GM12878 (cell line): Measurements from ENCODE around the gene BRSK2.

Experiments used
- BCL3 ChIP-seq: IDR thresholded peaks from 2 replicates; pipeline ENCODE4 v1.6.1; 2011; ENCODE audit warnings: borderline replicate concordance, low read depth, mild to moderate bottlenecking, moderate library complexity, low read length; ENCODE audit not compliant: insufficient read depth, poor library complexity, severe bottlenecking
- EGR1 ChIP-seq, 2 experiments: IDR thresholded peaks; 1 replicate in 1 of 2; 2 replicates in 1 of 2; pipeline ENCODE4 v1.6.1; 2011 to 2012; ENCODE audit warnings: low read depth in 2 of 2, low read length in 2 of 2, borderline replicate concordance in 1 of 2, mild to moderate bottlenecking in 1 of 2, moderate library complexity in 1 of 2
- EZH2 ChIP-seq: IDR thresholded peaks from 2 replicates; pipeline ENCODE4 v1.6.1; 2012; ENCODE audit warnings: low read depth, mild to moderate bottlenecking, control low read depth, inconsistent platforms, low read length, borderline replicate concordance; ENCODE audit not compliant: control insufficient read depth
- JUND ChIP-seq: IDR thresholded peaks from 2 replicates; pipeline ENCODE4 v1.6.1; 2012; ENCODE audit warnings: low read depth, mild to moderate bottlenecking, low read length, improper control_type of control experiment, moderate library complexity
- MYC ChIP-seq: IDR thresholded peaks from 2 replicates; pipeline ENCODE4 v1.6.1; 2011; ENCODE audit warnings: mild to moderate bottlenecking, low read length, moderate library complexity, inconsistent platforms; ENCODE audit not compliant: insufficient read depth, insufficient replicate concordance, insufficient read length, severe bottlenecking
- NRF1 ChIP-seq: conservative IDR thresholded peaks from 2 replicates; pipeline ENCODE4 v1.6.1; 2011; ENCODE audit warnings: mild to moderate bottlenecking, low read depth, low read length, improper control_type of control experiment
- POLR2A ChIP-seq: IDR thresholded peaks from 2 replicates; pipeline ENCODE4 v1.6.1; 2011; ENCODE audit warnings: low read depth, mild to moderate bottlenecking, low read length
- POLR2AphosphoS2 ChIP-seq: IDR thresholded peaks from 2 replicates; pipeline ENCODE4 v1.6.1; 2011; ENCODE audit warnings: low read depth, mild to moderate bottlenecking, low read length, improper control_type of control experiment, moderate library complexity
- POLR2AphosphoS5 ChIP-seq: IDR thresholded peaks from 2 replicates; pipeline ENCODE4 v1.6.1; 2011; ENCODE audit warnings: mild to moderate bottlenecking, low read length, inconsistent platforms
- RAD21 ChIP-seq: IDR thresholded peaks from 2 replicates; pipeline ENCODE4 v1.6.1; 2011; ENCODE audit warnings: mild to moderate bottlenecking, low read depth, low read length, moderate library complexity; ENCODE audit not compliant: insufficient read depth
- RBBP5 ChIP-seq: fragments of 200-600 bp; sonication (generic); conservative IDR thresholded peaks from 2 replicates; pipeline ENCODE4 v1.6.1; 2016
- RCOR1 ChIP-seq: conservative IDR thresholded peaks from 2 replicates; pipeline ENCODE4 v1.6.1; 2012; ENCODE audit warnings: low read depth, low read length, improper control_type of control experiment
- RFX5 ChIP-seq: IDR thresholded peaks from 2 replicates; pipeline ENCODE4 v1.6.1; 2011; ENCODE audit warnings: low read depth, low read length, improper control_type of control experiment
- TF ChIP-seq, protein P1 (sequence below), 3 experiments: IDR thresholded peaks in 2 of 3; conservative IDR thresholded peaks in 1 of 3; 2 replicates each; pipeline ENCODE4 v1.5.1; 2011; ENCODE audit warnings: low read depth in 3 of 3, low read length in 3 of 3, mild to moderate bottlenecking in 3 of 3, control low read depth in 2 of 3, moderate library complexity in 2 of 3, inconsistent platforms in 1 of 3, mixed read lengths in 1 of 3; ENCODE audit not compliant: control insufficient read depth in 2 of 3, insufficient read depth in 1 of 3; ENCODE audit errors: extremely low read depth in 1 of 3

- TF ChIP-seq BCL3 (no peak), POLR2A (no peak), NRF1 (no peak), JUND (no peak), EZH2 (no peak), RCOR1 (no peak), POLR2AphosphoS5 (no peak), RFX5 (no peak), POLR2AphosphoS2 (no peak), RBBP5 (no peak), EGR1 (IDR thresholded peaks at IDR 0.05; ENCODE audit: borderline replicate concordance in 1 of 2, low read depth in 2 of 2, low read length in 2 of 2) (no peak), RAD21 (no peak), MYC (no peak)
- TF ChIP-seq, protein P1, sequence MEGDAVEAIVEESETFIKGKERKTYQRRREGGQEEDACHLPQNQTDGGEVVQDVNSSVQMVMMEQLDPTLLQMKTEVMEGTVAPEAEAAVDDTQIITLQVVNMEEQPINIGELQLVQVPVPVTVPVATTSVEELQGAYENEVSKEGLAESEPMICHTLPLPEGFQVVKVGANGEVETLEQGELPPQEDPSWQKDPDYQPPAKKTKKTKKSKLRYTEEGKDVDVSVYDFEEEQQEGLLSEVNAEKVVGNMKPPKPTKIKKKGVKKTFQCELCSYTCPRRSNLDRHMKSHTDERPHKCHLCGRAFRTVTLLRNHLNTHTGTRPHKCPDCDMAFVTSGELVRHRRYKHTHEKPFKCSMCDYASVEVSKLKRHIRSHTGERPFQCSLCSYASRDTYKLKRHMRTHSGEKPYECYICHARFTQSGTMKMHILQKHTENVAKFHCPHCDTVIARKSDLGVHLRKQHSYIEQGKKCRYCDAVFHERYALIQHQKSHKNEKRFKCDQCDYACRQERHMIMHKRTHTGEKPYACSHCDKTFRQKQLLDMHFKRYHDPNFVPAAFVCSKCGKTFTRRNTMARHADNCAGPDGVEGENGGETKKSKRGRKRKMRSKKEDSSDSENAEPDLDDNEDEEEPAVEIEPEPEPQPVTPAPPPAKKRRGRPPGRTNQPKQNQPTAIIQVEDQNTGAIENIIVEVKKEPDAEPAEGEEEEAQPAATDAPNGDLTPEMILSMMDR (IDR thresholded peaks at IDR 0.05 in 2 of 3, conservative IDR thresholded peaks at IDR 0.05 in 1 of 3; ENCODE audit: control insufficient read depth in 2 of 3, extremely low read depth in 1 of 3, insufficient read depth in 1 of 3, low read depth in 3 of 3, low read length in 3 of 3), result no peak
These were observed 12.0 kb downstream of the BRSK2 start for GRCh38 chr11:1401656-1402221.
